NCI-H146 treated with DMSO at 0.1 percent for 48 hours (cell line): ENCODE measurements around the gene XKR3.
"Not testable (repeated sequence)": the region's sequence is repeated elsewhere in the genome, so short reads cannot be mapped to it uniquely, and the experiment has no call there.

Experiments
- DNase-seq: peaks from one replicate; lab custom pipeline; 2025; ENCODE audit not compliant: unreplicated experiment; lab: John Stamatoyannopoulos, UW

Gene XKR3

DNA sequence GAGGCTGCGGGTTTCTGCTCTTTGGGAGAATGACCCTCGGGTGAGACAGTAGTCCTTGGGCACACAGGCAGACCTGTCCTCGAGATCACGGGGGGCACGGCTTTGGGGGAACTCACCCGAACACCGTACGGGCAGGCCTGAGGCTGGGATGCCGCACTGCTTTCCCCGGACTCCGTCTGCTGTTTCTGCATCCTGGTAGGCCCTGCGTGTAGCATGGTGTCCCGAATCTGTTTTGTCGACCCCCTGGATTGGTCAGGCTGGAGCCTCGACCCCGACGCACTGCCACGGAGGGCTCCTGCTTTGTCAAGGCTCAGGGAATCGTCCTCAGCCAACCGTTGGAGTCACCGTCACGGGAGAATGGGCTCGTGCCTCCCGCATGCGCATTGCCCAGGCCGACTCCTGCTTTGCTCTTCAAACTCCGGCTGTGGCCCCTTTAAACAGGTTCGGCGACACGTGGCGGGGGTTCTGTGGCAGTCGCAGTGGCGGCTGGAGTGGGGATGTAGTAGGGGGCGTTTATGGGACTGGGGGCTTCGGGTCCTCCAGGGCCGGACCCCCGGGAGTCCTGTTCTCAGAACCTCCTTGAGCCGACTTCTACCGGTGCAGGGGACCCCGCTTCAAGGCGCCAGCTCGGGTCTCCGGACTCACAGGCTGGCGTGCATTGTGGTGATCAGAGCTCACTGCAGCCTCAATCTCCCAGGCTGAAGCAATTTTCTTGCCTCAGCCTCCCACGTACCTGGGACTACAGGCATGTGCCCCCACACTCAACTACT lies 76.9 kb downstream of the XKR3 start:
- DNase-seq = not testable (repeated sequence)

DNA sequence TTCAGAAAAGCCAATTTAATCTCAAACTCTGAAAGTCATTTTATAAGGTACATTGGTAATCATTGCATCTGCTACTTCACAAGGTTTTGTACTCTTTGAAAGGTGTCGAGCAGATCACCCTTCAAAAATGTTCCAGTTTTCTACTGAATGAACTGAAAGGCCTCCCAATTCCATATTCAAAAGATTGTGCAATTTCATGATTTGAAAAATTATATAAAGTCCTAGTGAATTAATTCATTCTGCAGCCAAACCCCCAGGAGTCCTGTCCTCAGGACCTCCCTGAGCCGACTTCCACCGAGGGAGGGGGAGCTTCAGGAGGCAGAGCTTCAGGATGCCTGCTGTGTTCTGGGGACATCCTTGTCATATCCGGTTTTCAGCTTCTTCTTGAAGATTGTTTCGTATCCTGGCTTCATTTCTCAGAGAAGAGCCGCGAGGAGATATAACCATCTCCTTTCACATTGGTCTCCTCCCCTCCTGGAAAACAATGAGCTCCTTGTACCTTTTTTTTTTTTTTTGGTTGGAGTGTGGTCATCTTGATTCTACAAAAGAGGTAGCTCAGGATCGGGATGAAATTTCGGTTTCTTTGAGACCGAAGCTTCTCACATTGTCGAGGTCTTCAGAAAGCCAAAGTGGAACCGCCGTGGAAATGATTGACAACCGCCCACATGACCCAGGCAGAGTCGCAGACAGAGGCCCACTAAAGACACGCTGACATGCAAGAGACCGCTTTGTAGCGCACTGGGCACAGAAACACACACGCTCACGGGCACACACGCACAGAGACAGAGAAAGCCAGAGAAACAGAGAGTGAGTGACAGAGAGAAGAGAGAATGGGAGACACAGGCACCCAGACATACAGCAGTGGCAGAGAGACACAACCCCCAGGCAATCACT lies 77.7 kb downstream of the XKR3 start:
- not testable (repeated sequence) for DNase-seq

DNA sequence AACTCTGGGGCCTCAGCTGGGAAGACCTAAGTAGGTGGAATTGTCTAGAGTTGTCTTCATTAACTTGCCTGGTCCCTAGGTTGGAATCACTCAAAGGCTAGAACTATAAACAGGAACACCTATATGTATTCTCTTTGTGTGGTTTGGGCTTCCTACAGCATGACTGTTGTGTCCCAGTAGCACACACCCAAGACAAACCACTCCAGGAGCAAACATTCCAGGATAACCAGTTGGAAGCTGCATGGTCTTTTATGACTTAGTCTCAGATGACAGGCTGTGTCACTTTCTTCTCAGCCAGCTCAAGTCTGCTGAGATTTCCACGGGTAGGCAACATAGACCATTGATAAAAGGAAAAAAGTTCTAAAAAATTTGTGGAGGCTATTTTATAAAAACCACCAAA lies 90.9 kb downstream of the XKR3 start:
- not testable (repeated sequence) for DNase-seq
